CD4-positive, alpha-beta T cell (primary cell): ENCODE results near the gene FOLH1. TPM values are rescaled to one million over a fixed set of nuclear protein-coding genes. Genes with fewer than 3 reads are reported as not detected.
"Not testable (repeated sequence)": the region's sequence is repeated elsewhere in the genome, so short reads cannot be mapped to it uniquely, and the experiment has no call there.

ENCODE experiments used
- ATAC-seq: fragments of 200-7000 bp; cut with Tn5 transposase; one replicate; pipeline ENCODE4 v1.10.0; 2022; ENCODE audit warnings: mild to moderate bottlenecking; ENCODE audit not compliant: poor library complexity
- CTCF ChIA-PET: fragments of 350-600 bp; sonication (Branson Sonifier 250); formaldehyde crosslinking; loops from one replicate; lab custom pipeline; 2021; ENCODE audit warnings: antibody characterized with exemption, inconsistent platforms; lab: Charles Lee
- POLR2A ChIA-PET: fragments of 350-600 bp; sonication (Branson Sonifier 250); formaldehyde crosslinking; loops from one replicate; lab custom pipeline; 2021; ENCODE audit warnings: antibody characterized with exemption, inconsistent platforms; lab: Charles Lee
- DNase-seq, 14 experiments: peaks; one replicate each; pipeline ENCODE4 v3.0.0-alpha.2; 2013 to 2020; ENCODE audit warnings: mixed read lengths in 2 of 14
- H3K27ac ChIP-seq, 2 donors: one replicate each; pipeline versions ENCODE4 v1.5.1 to v1.7.0; 2013; ENCODE audit warnings: low read length in 2 of 2, low read depth in 1 of 2, mild to moderate bottlenecking in 1 of 2
- H3K27me3 ChIP-seq, 2 experiments: 1 replicate in 1 of 2; 2 replicates in 1 of 2; pipeline versions ENCODE4 v1.6.1 to v1.7.0; 2013; ENCODE audit warnings: low read length in 2 of 2, control low read depth in 1 of 2, mild to moderate bottlenecking in 1 of 2, moderate library complexity in 1 of 2; ENCODE audit not compliant: insufficient read depth in 2 of 2, control insufficient read depth in 1 of 2
- H3K36me3 ChIP-seq: one replicate; pipeline ENCODE4 v1.6.1; 2013; ENCODE audit warnings: low read length, control low read depth; ENCODE audit not compliant: insufficient read depth
- H3K4me1 ChIP-seq: one replicate; pipeline ENCODE4 v1.6.1; 2013; ENCODE audit warnings: low read length, control low read depth; ENCODE audit not compliant: insufficient read depth
- H3K4me3 ChIP-seq: one replicate; pipeline ENCODE4 v1.5.1; 2013; ENCODE audit warnings: mild to moderate bottlenecking, low read length, moderate library complexity
- H3K9me3 ChIP-seq, 2 experiments: 1 replicate in 1 of 2; 2 replicates in 1 of 2; pipeline versions ENCODE4 v1.6.1 to v1.7.0; 2013; ENCODE audit warnings: low read length in 2 of 2, mild to moderate bottlenecking in 2 of 2, control low read depth in 1 of 2, moderate library complexity in 1 of 2; ENCODE audit not compliant: control insufficient read depth in 1 of 2, insufficient read depth in 1 of 2
- H3K27ac Mint-ChIP-seq: one replicate; pipeline ENCODE4 v1.8.0; 2020; ENCODE audit warnings: mixed read lengths
- H3K27me3 Mint-ChIP-seq: one replicate; pipeline ENCODE4 v1.8.0; 2021; ENCODE audit warnings: mixed read lengths
- H3K36me3 Mint-ChIP-seq: one replicate; pipeline ENCODE4 v1.8.0; 2021; ENCODE audit warnings: low read depth, mixed read lengths
- H3K4me1 Mint-ChIP-seq: one replicate; pipeline ENCODE4 v1.8.0; 2021; ENCODE audit warnings: low read depth, mixed read lengths
- H3K4me3 Mint-ChIP-seq: one replicate; pipeline ENCODE4 v1.8.0; 2020; ENCODE audit warnings: mild to moderate bottlenecking, mixed read lengths
- H3K9me3 Mint-ChIP-seq: one replicate; pipeline ENCODE4 v1.8.0; 2020; ENCODE audit warnings: mixed read lengths
- CTCF ChIP-seq: fragments of 200-600 bp; IDR thresholded peaks from one replicate; pipeline ENCODE4 v1.8.0; 2022; ENCODE audit warnings: antibody characterized with exemption, mild to moderate bottlenecking
- intact Hi-C, 2 experiments: fragments of 100-400 bp; cut with DNase I in 1 of 2; cut with micrococcal nuclease in 1 of 2; formaldehyde crosslinking; loops; one replicate each; pipeline versions ENCODE4 v1.15.1 to v1.9.0; 2023 to 2025; cut with DNase I, micrococcal nuclease
- polyA plus RNA-seq, 2 donors: library from polyadenylated mRNA; unstranded; fragments of 120-200 nt; gene quantifications; one replicate each; pipeline ENCODE4 v1.2.1, GENCODE V29; 2013
- total RNA-seq, 174 experiments: library from RNA in 2 of 174; stranded (reverse) in 2 of 174; gene quantifications; one replicate each; pipeline ENCODE4 v1.2.3 and lab custom pipeline; 2021 to 2026

FOLH1 gene
- total RNA-seq (not detected), total RNA-seq (lab: John Stamatoyannopoulos, UW) (0 to 0.12 (median 0) reads per million in 172 experiments)
- polyA plus RNA-seq (2013, experiment 1 of 2), result not detected
- polyA plus RNA-seq (2013, experiment 2 of 2), result 0.12 TPM

- Mint-ChIP-seq H3K36me3 (no peaks in the 10 kb centered on the region), H3K4me1 (no peaks in the 10 kb centered on the region), H3K4me3 (no peak within 1 kb of the TSS), H3K9me3 (peaks cover 2% of the 10 kb centered on the region), H3K27me3 (peaks cover 14% of the 10 kb centered on the region), H3K27ac (no peak within 1 kb of the TSS)
- no peaks in the 10 kb centered on the region for H3K4me1 ChIP-seq
- CTCF ChIA-PET, result no interaction called here
- ATAC-seq (no peak), DNase-seq (peak in 1 of 14 experiments; percentile 1)
- H3K4me3 ChIP-seq, result no peak within 1 kb of the TSS
- peaks cover 8 to 10% of the 10 kb centered on the region in 2 experiments for H3K27me3 ChIP-seq
- POLR2A ChIA-PET, result no interaction called here
- H3K27ac ChIP-seq, result no peak within 1 kb of the TSS
- intact Hi-C loops, result no loop called here
- TF ChIP-seq CTCF, result no peak
- peaks cover 0 to 5% of the 10 kb centered on the region in 2 experiments for H3K9me3 ChIP-seq
- no peaks in the 10 kb centered on the region for H3K36me3 ChIP-seq
Measured at GRCh38 chr11:49208006-49208721, at the start of gene FOLH1. FOLH1 (minus strand) TSS chr11:49208602; CDS start chr11:49208409, 193 bp downstream.

- H3K4me3 ChIP-seq, H3K36me3 ChIP-seq, H3K27me3 ChIP-seq, H3K27me3 Mint-ChIP-seq, H3K9me3 Mint-ChIP-seq, H3K27ac Mint-ChIP-seq, H3K4me3 Mint-ChIP-seq, POLR2A ChIA-PET, CTCF ChIA-PET, DNase-seq, H3K27ac ChIP-seq, H3K4me1 ChIP-seq, H3K4me1 Mint-ChIP-seq, ATAC-seq, H3K9me3 ChIP-seq, H3K36me3 Mint-ChIP-seq, intact Hi-C loops: not testable (repeated sequence)
Measured at GRCh38 chr11:49255148-49255547, 46.7 kb upstream of the FOLH1 start.

- H3K27me3 Mint-ChIP-seq, ATAC-seq, H3K4me3 Mint-ChIP-seq, CTCF ChIA-PET, H3K36me3 Mint-ChIP-seq, H3K4me1 ChIP-seq, H3K9me3 ChIP-seq, intact Hi-C loops, H3K27ac Mint-ChIP-seq, H3K4me3 ChIP-seq, H3K27ac ChIP-seq, H3K36me3 ChIP-seq, POLR2A ChIA-PET, H3K27me3 ChIP-seq, H3K9me3 Mint-ChIP-seq, H3K4me1 Mint-ChIP-seq, DNase-seq: not testable (repeated sequence)
Measured at GRCh38 chr11:49251212-49251611, 42.8 kb upstream of the FOLH1 start.

- H3K27ac ChIP-seq, result not testable (repeated sequence)
Measured at GRCh38 chr11:49250398-49251115, 42.2 kb upstream of the FOLH1 start.

GRCh38 chr11:49249363-49249762 is 41.0 kb upstream of the FOLH1 start:
- POLR2A ChIA-PET, H3K4me3 Mint-ChIP-seq, H3K9me3 ChIP-seq, H3K4me3 ChIP-seq, intact Hi-C loops, H3K27ac Mint-ChIP-seq, H3K36me3 Mint-ChIP-seq, ATAC-seq, H3K4me1 Mint-ChIP-seq, H3K4me1 ChIP-seq, H3K27ac ChIP-seq, CTCF ChIA-PET, H3K27me3 Mint-ChIP-seq, H3K27me3 ChIP-seq, DNase-seq, H3K9me3 Mint-ChIP-seq, H3K36me3 ChIP-seq: not testable (repeated sequence)

More at GRCh38 chr11:49250398-49251115, 42.2 kb upstream of the FOLH1 start:
- H3K4me1 Mint-ChIP-seq, H3K9me3 Mint-ChIP-seq, H3K36me3 ChIP-seq, H3K27me3 Mint-ChIP-seq, H3K27me3 ChIP-seq, H3K9me3 ChIP-seq, DNase-seq, ATAC-seq, POLR2A ChIA-PET, H3K4me3 ChIP-seq, H3K36me3 Mint-ChIP-seq, H3K4me1 ChIP-seq, CTCF ChIA-PET, H3K27ac Mint-ChIP-seq, intact Hi-C loops, H3K4me3 Mint-ChIP-seq: not testable (repeated sequence)

GRCh38 chr11:49233685-49234084 is 25.3 kb upstream of the FOLH1 start:
- H3K36me3 Mint-ChIP-seq, H3K9me3 ChIP-seq, H3K27ac ChIP-seq, intact Hi-C loops, H3K27me3 Mint-ChIP-seq, H3K4me1 ChIP-seq, POLR2A ChIA-PET, H3K4me3 Mint-ChIP-seq, H3K36me3 ChIP-seq, H3K9me3 Mint-ChIP-seq, H3K4me3 ChIP-seq, ATAC-seq, H3K27me3 ChIP-seq, H3K27ac Mint-ChIP-seq, H3K4me1 Mint-ChIP-seq, DNase-seq, CTCF ChIA-PET: not testable (repeated sequence)
